Measurements from ENCODE around the gene CXCR5.

GRCh38 chr11:118888398-118888797 is 4.7 kb downstream of the CXCR5 start:
- TF ChIP-seq CTCF (IDR thresholded peaks at IDR 0.05 in 2 of 3, conservative IDR thresholded peaks at IDR 0.05 in 1 of 3; ENCODE audit: control insufficient read depth in 2 of 3, extremely low read depth in 1 of 3, insufficient read depth in 1 of 3, low read depth in 3 of 3, low read length in 3 of 3) (no peak), RUNX3 (IDR thresholded peaks at IDR 0.05; ENCODE audit: low read length) (no peak), ATF2 (IDR thresholded peaks at IDR 0.05; ENCODE audit: low read length) (no peak), CREB1 (IDR thresholded peaks at IDR 0.05; ENCODE audit: low read depth) (no peak), POLR2A (IDR thresholded peaks at IDR 0.05; ENCODE audit: low read depth, low read length) (no peak), CREM (IDR thresholded peaks at IDR 0.05; ENCODE audit: low read depth) (no peak), EZH2 (IDR thresholded peaks at IDR 0.05; ENCODE audit: borderline replicate concordance, control insufficient read depth, low read depth, low read length) (no peak), POLR2AphosphoS5 (IDR thresholded peaks at IDR 0.05; ENCODE audit: low read length) (no peak)
